H9 (cell line): Measurements from ENCODE around the gene MBP. TPM values are rescaled to one million over a fixed set of nuclear protein-coding genes. Genes with fewer than 3 reads are reported as not detected.

Source experiments
- DNase-seq: peaks from one replicate; pipeline ENCODE4 v3.0.0-alpha.2; 2017
- H2AFZ ChIP-seq: one replicate; pipeline ENCODE4 v1.6.1; 2013; ENCODE audit warnings: mild to moderate bottlenecking, low read length, control low read depth, moderate library complexity
- H2AK5ac ChIP-seq: 2 replicates; pipeline ENCODE4 v1.6.1; 2013; ENCODE audit warnings: low read length, control low read depth, mixed read lengths; ENCODE audit not compliant: insufficient read length
- H2BK120ac ChIP-seq: one replicate; pipeline ENCODE4 v1.6.1; 2013; ENCODE audit warnings: low read depth, mild to moderate bottlenecking, low read length, control low read depth, inconsistent platforms; ENCODE audit not compliant: poor library complexity, severe bottlenecking
- H2BK12ac ChIP-seq: 2 replicates; pipeline ENCODE4 v1.6.1; 2013; ENCODE audit warnings: low read length, control low read depth, mixed read lengths, low read depth; ENCODE audit not compliant: insufficient read length
- H2BK15ac ChIP-seq: 2 replicates; pipeline ENCODE4 v1.6.1; 2013; ENCODE audit warnings: low read depth, low read length, control low read depth
- H2BK20ac ChIP-seq: one replicate; pipeline ENCODE4 v1.6.1; 2013; ENCODE audit warnings: low read depth, mild to moderate bottlenecking, low read length, control low read depth, inconsistent platforms; ENCODE audit not compliant: poor library complexity, severe bottlenecking
- H2BK5ac ChIP-seq: 2 replicates; pipeline ENCODE4 v1.6.1; 2013; ENCODE audit warnings: low read length, control low read depth, mixed read lengths; ENCODE audit not compliant: insufficient read length
- H3K14ac ChIP-seq: 2 replicates; pipeline ENCODE4 v1.6.1; 2013; ENCODE audit warnings: low read length, control low read depth; ENCODE audit not compliant: insufficient read depth
- H3K18ac ChIP-seq: 2 replicates; pipeline ENCODE4 v1.6.1; 2013; ENCODE audit warnings: low read depth, mild to moderate bottlenecking, mixed read lengths, low read length, control low read depth; ENCODE audit not compliant: insufficient read length
- H3K23ac ChIP-seq: 2 replicates; pipeline ENCODE4 v1.6.1; 2013; ENCODE audit warnings: low read length, control low read depth, mixed read lengths, low read depth; ENCODE audit not compliant: insufficient read length
- H3K23me2 ChIP-seq: 2 replicates; pipeline ENCODE4 v1.6.1; 2013; ENCODE audit warnings: low read depth, mild to moderate bottlenecking, mixed read lengths, low read length, control low read depth; ENCODE audit not compliant: insufficient read length, poor library complexity, severe bottlenecking
- H3K27ac ChIP-seq: 2 replicates; pipeline ENCODE4 v1.5.1; 2013; ENCODE audit warnings: low read length, control low read depth, mixed read lengths, low read depth; ENCODE audit not compliant: insufficient read length
- H3K27me3 ChIP-seq: 2 replicates; pipeline ENCODE4 v1.6.1; 2013; ENCODE audit warnings: low read length, control low read depth, inconsistent platforms; ENCODE audit not compliant: insufficient read depth
- H3K4ac ChIP-seq: 2 replicates; pipeline ENCODE4 v1.6.1; 2013; ENCODE audit warnings: low read depth, mild to moderate bottlenecking, control low read depth, inconsistent platforms, low read length, moderate library complexity
- H3K4me1 ChIP-seq: 2 replicates; pipeline ENCODE4 v1.6.1; 2013; ENCODE audit warnings: low read length, control low read depth, inconsistent platforms; ENCODE audit not compliant: insufficient read depth
- H3K4me2 ChIP-seq: 2 replicates; pipeline ENCODE4 v1.6.1; 2013; ENCODE audit warnings: low read length, control low read depth, mixed read lengths; ENCODE audit not compliant: insufficient read length, insufficient read depth
- H3K56ac ChIP-seq: 2 replicates; pipeline ENCODE4 v1.6.1; 2013; ENCODE audit warnings: low read depth, mild to moderate bottlenecking, mixed read lengths, low read length, control low read depth; ENCODE audit not compliant: insufficient read length
- H3K79me1 ChIP-seq: 2 replicates; pipeline ENCODE4 v1.6.1; 2013; ENCODE audit warnings: low read depth, mild to moderate bottlenecking, moderate library complexity, low read length, control low read depth, inconsistent platforms; ENCODE audit not compliant: insufficient read depth, poor library complexity, severe bottlenecking
- H3K79me2 ChIP-seq: 2 replicates; pipeline ENCODE4 v1.6.1; 2013; ENCODE audit warnings: low read length, control low read depth, inconsistent platforms; ENCODE audit not compliant: insufficient read depth
- H3K9ac ChIP-seq: 2 replicates; pipeline ENCODE4 v1.6.1; 2013; ENCODE audit warnings: low read length, control low read depth, mixed read lengths; ENCODE audit not compliant: insufficient read length; ENCODE audit errors: extremely low read depth
- H3K9me3 ChIP-seq: one replicate; pipeline ENCODE4 v1.6.1; 2013; ENCODE audit warnings: low read depth, low read length, inconsistent platforms; ENCODE audit not compliant: control insufficient read depth
- H3T11ph ChIP-seq: one replicate; pipeline ENCODE4 v1.6.1; 2013; ENCODE audit warnings: mild to moderate bottlenecking, low read length, control low read depth, inconsistent platforms
- H4K20me1 ChIP-seq: one replicate; pipeline ENCODE4 v1.6.1; 2013; ENCODE audit not compliant: control insufficient read depth, insufficient read length, insufficient read depth
- H4K5ac ChIP-seq: 2 replicates; pipeline ENCODE4 v1.6.1; 2013; ENCODE audit warnings: low read depth, mild to moderate bottlenecking, mixed read lengths, low read length, control low read depth; ENCODE audit not compliant: insufficient read length
- H4K8ac ChIP-seq: replicated peaks from 2 replicates; pipeline ENCODE4 v1.6.1; 2013; ENCODE audit warnings: low read length, control low read depth, mixed read lengths, low read depth; ENCODE audit not compliant: insufficient read length
- H4K91ac ChIP-seq: 2 replicates; pipeline ENCODE4 v1.6.1; 2013; ENCODE audit warnings: low read depth, mild to moderate bottlenecking, moderate library complexity, mixed read lengths, low read length, control low read depth; ENCODE audit not compliant: insufficient read length
- H3K27ac Mint-ChIP-seq, 3 experiments: 2 replicates in 2 of 3; 3 replicates in 1 of 3; pipeline ENCODE4 v1.8.0; 2020 to 2021; ENCODE audit warnings: mixed read lengths in 3 of 3, mild to moderate bottlenecking in 1 of 3, moderate library complexity in 1 of 3
- H3K27me3 Mint-ChIP-seq: 2 replicates; pipeline ENCODE4 v1.8.0; 2021; ENCODE audit warnings: low read depth, mild to moderate bottlenecking, moderate library complexity, mixed read lengths
- H3K36me3 Mint-ChIP-seq, 3 experiments: 2 replicates in 2 of 3; 3 replicates in 1 of 3; pipeline ENCODE4 v1.8.0; 2020 to 2021; ENCODE audit warnings: low read depth in 3 of 3, mixed read lengths in 3 of 3; ENCODE audit not compliant: insufficient read depth in 1 of 3
- H3K4me1 Mint-ChIP-seq, 2 experiments: 2 replicates each; pipeline ENCODE4 v1.8.0; 2020; ENCODE audit warnings: mixed read lengths in 2 of 2
- H3K4me3 Mint-ChIP-seq, 2 experiments: 2 replicates in 1 of 2; 3 replicates in 1 of 2; pipeline ENCODE4 v1.8.0; 2020 to 2021; ENCODE audit warnings: mild to moderate bottlenecking in 2 of 2, mixed read lengths in 2 of 2, moderate library complexity in 1 of 2
- H3K9me3 Mint-ChIP-seq, 2 experiments: 2 replicates in 1 of 2; 3 replicates in 1 of 2; pipeline ENCODE4 v1.8.0; 2020; ENCODE audit warnings: mild to moderate bottlenecking in 2 of 2, mixed read lengths in 2 of 2, moderate library complexity in 1 of 2
- CTCF ChIP-seq: fragments of 200-600 bp; sonication (generic); conservative IDR thresholded peaks from 3 replicates; pipeline ENCODE4 v1.8.0; 2021; ENCODE audit warnings: antibody characterized with exemption, mild to moderate bottlenecking
- WGBS: extraction: QIAGEN DNeasy Blood & Tissue Kit; methylation state at CpG from one replicate; pipeline ENCODE4 v1.1.7; 2013; ENCODE audit warnings: missing lambda C conversion rate, low lambda C conversion rate, mixed read lengths; ENCODE audit not compliant: insufficient read length; ENCODE audit errors: extremely low coverage; 5-methylcytosine and 5-hydroxymethylcytosine counted together
- total RNA-seq: library from RNA; stranded (reverse); gene quantifications from 2 replicates; pipeline ENCODE4 v1.2.1, GENCODE V29; 2021

Gene MBP
- total RNA-seq, 1 experiment from 2014 or later: 8.6 TPM

- no peaks in the 10 kb centered on the region for H3K27me3 Mint-ChIP-seq
- peaks cover 15 to 27% of the 10 kb centered on the region in 2 experiments for H3K4me1 Mint-ChIP-seq
- Histone ChIP-seq H2BK120ac (no peak overlapping the region), H3K9ac (no peak overlapping the region), H3K14ac (no peak overlapping the region), H2BK5ac (no peak overlapping the region), H2BK15ac (no peak overlapping the region), H3K27me3 (no peaks in the 10 kb centered on the region), H4K20me1 (no peaks in the 10 kb centered on the region), H3K4me2 (no peak overlapping the region), H3K23ac (no peak overlapping the region), H2BK20ac (no peak overlapping the region), H4K8ac (no peak overlapping the region), H2BK12ac (no peak overlapping the region), H3K79me1 (no peaks in the 10 kb centered on the region), H3K9me3 (no peaks in the 10 kb centered on the region), H2AK5ac (no peak overlapping the region), H3K4me1 (no peaks in the 10 kb centered on the region), H3K4ac (no peak overlapping the region), H3T11ph (no peak overlapping the region), H3K23me2 (no peaks in the 10 kb centered on the region), H4K91ac (no peak overlapping the region), H3K56ac (no peak overlapping the region), H4K5ac (no peak overlapping the region), H2AFZ (no peak overlapping the region), H3K18ac (no peak overlapping the region), H3K79me2 (no peaks in the 10 kb centered on the region), H3K27ac (no peak overlapping the region)
- no CpG with 5 or more reads among the region's 7 CpGs for WGBS
- no peak for TF ChIP-seq CTCF
- DNase-seq: no peak
- H3K4me3 Mint-ChIP-seq: no peak overlapping the region
- H3K27ac Mint-ChIP-seq: no peak overlapping the region
- no peaks in the 10 kb centered on the region for H3K9me3 Mint-ChIP-seq
- H3K36me3 Mint-ChIP-seq: peaks cover 0 to 5% (median 0%) of the 10 kb centered on the region in 3 experiments; a peak in 2 of 7 replicates
Measured at GRCh38 chr18:77063260-77063659, 69.3 kb downstream of the MBP start.
